GM18873 (cell line): ENCODE measurements around the gene ACTRT1.

Experiments used
- ATAC-seq: cut with Tn5 transposase; IDR thresholded peaks from one replicate; pipeline ENCODE4 v1.9.1; 2021; ENCODE audit warnings: mild to moderate bottlenecking, moderate library complexity, moderate number of reproducible peaks; ENCODE audit not compliant: unreplicated experiment, low FRiP score

Gene ACTRT1

DNA sequence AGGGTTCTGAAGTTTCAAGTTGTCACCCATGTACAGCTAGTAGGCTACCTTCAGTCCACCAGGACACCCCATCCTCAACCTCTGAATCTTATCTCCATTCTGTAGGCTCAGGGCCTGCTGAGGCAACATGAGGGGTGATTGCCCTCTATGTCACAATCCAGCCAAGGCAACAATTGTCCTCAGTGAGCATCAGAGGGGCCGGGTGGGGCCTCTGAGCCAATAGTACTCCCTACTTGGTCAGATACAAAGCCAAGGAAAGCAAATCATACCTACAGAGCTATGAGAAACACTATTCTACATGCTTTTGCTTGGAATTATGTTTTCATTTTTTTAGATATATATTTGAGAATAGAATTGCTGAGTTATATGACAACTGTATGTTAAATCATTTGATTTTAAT is at the start of gene ACTRT1:
Gene ACTRT1 (minus strand): TSS at position 101 of the 400 bp plus-strand sequence. CDS start 197 bp downstream, outside the sequence.
- no peak for ATAC-seq

DNA sequence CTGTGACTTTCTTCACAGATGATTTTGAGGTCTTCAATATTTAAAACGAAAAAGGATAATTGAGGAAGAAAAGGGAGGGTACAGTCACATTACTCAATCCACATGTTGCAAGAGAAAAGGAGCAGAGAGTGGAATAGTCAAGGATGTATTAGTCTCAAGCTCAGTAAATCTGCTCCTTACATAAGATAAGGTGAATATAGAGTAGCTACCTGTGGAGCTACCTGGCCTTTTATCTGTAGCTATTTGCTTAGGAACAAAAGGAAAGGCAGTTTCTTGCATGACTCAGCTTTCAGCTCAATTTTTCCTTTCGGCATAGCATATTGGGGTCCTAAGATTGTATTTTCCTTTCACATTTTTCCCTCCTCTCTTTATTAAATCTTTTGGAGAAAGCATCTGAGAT is 26.3 kb upstream of the ACTRT1 start:
- no peak for ATAC-seq

GRCh38 chrX:128057421-128057820 is 5.2 kb upstream of the ACTRT1 start:
- no peak for ATAC-seq

DNA sequence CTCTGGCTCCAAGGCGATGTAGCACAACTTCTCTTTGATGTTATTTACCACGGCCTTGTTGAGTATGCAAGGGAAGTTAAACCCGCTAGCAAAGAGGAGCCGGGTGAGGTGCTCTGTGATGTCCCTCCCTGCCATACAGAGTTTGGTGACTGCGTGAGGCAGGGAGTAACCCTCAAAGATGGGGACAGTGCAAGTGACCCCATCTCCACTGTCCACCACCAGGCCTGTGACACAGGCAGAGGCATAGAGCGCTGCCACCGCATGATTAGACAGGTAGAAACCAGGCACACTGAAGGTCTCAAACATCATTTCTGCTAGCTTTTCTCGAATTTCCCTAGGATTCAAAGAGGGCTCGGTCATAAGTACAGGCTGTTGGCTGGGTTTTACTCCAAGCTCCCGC is 677 bp downstream of the ACTRT1 start:
- ATAC-seq: no peak

DNA sequence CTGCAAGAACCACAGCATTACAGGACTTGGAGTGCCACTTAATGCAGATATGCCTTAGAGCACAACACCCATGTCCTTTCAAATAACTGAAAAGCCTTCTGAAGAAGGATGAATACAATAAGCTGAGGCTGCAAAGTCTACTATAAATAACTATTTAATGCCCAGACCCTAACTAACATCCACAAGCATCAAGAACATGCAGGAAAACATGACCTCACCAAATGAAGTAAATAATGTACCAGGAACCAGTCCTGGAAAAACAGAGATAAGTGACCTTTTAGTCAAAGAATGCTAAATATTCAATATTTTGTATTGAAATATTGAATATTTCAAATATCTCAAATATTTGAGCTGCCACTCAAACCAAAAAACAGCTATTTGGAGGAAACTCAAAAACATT is 16.9 kb downstream of the ACTRT1 start:
- ATAC-seq: no peak

- ATAC-seq: no peak
Measured at GRCh38 chrX:128021566-128021965, 30.6 kb downstream of the ACTRT1 start.

GRCh38 chrX:128020701-128021100 is 31.5 kb downstream of the ACTRT1 start:
- ATAC-seq: no peak

GRCh38 chrX:128019218-128019617 is 33.0 kb downstream of the ACTRT1 start:
- no peak for ATAC-seq

- no peak for ATAC-seq
Measured at GRCh38 chrX:128012015-128012414, 40.2 kb downstream of the ACTRT1 start.

DNA sequence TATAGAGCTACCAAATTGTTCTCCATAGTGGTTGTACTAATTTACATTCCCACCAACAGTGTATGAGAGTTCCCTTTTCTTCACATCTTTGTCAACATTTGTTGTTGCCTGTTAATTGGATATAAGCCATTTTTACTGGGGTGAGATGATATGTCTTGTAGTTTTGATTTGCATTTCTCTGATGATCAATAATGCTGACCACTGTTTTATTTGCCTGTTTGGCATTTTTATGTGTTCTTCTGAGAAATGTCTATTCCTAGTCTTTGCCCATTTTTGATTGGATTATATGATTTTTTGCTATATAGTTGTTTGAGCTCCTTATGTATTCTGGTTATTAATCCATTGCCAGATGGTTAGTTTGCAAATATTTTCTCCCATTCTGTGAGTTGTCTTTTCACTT is 44.3 kb downstream of the ACTRT1 start:
- ATAC-seq: no peak
